ENCODE data around the gene VIPR2.

The VIPR2 gene

DNA sequence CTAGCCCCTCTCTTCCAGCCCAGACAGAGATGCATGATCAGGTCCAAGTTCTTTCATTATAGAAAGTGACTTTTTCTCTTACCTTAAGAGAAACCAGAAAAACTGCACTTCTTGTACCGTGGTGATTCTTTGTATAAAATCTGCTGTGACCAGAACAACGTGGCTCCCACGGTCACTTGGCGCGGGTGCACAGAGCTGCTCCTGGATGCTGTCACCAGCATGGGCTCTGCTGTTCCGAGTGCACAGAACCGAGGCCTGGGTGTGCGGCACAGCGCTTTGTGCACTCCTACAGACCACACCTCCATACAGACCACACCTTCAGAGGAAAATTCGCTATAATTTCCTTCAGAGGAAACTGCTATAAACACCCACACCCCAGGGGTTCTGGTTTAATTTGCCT, 26.0 kb downstream of the VIPR2 start:
- Histone ChIP-seq H3K9me3 (no peaks in the 10 kb centered on the region), H3K4me1 (no peaks in the 10 kb centered on the region), H3K36me3 (no peaks in the 10 kb centered on the region), H3K4me3 (ENCODE audit: low read depth, low read length) (no peak overlapping the region), H3K27me3 (no peaks in the 10 kb centered on the region)
- TF ChIP-seq, protein P1, sequence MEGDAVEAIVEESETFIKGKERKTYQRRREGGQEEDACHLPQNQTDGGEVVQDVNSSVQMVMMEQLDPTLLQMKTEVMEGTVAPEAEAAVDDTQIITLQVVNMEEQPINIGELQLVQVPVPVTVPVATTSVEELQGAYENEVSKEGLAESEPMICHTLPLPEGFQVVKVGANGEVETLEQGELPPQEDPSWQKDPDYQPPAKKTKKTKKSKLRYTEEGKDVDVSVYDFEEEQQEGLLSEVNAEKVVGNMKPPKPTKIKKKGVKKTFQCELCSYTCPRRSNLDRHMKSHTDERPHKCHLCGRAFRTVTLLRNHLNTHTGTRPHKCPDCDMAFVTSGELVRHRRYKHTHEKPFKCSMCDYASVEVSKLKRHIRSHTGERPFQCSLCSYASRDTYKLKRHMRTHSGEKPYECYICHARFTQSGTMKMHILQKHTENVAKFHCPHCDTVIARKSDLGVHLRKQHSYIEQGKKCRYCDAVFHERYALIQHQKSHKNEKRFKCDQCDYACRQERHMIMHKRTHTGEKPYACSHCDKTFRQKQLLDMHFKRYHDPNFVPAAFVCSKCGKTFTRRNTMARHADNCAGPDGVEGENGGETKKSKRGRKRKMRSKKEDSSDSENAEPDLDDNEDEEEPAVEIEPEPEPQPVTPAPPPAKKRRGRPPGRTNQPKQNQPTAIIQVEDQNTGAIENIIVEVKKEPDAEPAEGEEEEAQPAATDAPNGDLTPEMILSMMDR (IDR thresholded peaks at IDR 0.05; ENCODE audit: low read depth, low read length) = no peak
- no peak for DNase-seq

DNA sequence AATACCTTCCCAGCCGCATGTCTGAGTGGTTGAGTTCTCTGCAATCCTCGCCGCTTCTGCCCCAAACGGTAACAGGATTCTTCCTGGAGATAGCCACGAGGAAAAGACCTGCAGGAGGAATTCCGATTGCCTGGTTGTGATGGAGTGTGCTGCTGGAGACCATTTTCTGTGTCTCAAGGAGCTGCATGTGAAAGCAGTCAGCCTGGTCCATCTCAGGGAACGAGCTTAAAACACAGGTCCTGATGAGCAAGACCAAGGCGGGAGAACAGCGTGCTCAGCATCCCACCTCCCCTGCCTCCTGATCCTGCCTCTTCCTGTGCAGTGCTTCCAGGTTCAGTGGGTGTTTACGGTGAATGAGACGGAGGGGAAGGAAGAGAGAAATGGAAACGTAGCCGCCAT, 26.5 kb downstream of the VIPR2 start:
- no peak for DNase-seq
- H3K4me3 ChIP-seq (ENCODE audit: low read depth, low read length) = no peak overlapping the region
- H3K4me1 ChIP-seq = no peaks in the 10 kb centered on the region
- H3K36me3 ChIP-seq = no peaks in the 10 kb centered on the region
- H3K27me3 ChIP-seq = no peaks in the 10 kb centered on the region
- TF ChIP-seq, protein P1 (IDR thresholded peaks at IDR 0.05; ENCODE audit: low read depth, low read length) = no peak
- H3K9me3 ChIP-seq = no peaks in the 10 kb centered on the region

DNA sequence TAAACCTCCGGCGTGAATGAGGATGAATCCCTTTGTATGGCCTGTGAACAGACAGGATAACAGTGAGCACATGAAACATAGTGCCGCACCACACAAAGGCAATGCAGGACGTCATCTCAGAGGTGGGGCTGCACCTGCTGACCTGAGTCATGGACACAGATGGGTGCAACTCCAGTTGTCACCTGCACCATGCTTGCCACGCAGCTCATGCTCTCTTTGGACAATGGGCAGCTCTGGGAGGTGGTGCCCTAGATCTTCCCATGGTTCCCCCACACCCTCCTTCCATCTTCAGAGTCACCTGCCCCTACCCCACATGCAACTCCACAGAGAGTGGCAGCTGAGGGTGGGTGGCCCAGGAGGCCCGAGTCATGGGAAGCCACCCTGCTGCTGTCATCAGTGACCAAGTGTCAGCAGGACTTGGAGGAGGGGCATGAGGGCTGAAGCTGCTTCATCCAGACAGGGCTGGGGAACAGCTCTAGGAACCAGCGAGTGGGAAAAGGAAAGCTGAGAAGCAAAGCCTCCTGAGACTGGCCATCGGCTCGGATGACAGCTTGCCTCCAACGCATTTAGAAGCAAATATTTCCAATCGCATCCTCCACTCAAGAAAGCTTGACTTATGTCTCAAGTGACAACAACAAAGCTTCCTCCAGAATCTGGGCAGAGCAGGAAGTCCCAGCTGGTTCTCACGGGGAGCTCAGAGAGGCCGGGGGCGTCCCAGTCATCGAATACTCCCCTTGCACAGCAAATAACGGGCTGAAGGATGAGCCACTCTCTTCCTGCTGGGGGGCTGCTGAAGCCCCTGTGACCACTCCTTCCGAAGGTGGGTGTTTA, 27.1 kb downstream of the VIPR2 start:
- no peak for DNase-seq
- Histone ChIP-seq H3K4me3 (ENCODE audit: low read depth, low read length) (no peak overlapping the region), H3K4me1 (no peaks in the 10 kb centered on the region), H3K36me3 (no peaks in the 10 kb centered on the region), H3K9me3 (no peaks in the 10 kb centered on the region), H3K27me3 (no peaks in the 10 kb centered on the region)
- TF ChIP-seq, protein P1 (IDR thresholded peaks at IDR 0.05; ENCODE audit: low read depth, low read length) = no peak

DNA sequence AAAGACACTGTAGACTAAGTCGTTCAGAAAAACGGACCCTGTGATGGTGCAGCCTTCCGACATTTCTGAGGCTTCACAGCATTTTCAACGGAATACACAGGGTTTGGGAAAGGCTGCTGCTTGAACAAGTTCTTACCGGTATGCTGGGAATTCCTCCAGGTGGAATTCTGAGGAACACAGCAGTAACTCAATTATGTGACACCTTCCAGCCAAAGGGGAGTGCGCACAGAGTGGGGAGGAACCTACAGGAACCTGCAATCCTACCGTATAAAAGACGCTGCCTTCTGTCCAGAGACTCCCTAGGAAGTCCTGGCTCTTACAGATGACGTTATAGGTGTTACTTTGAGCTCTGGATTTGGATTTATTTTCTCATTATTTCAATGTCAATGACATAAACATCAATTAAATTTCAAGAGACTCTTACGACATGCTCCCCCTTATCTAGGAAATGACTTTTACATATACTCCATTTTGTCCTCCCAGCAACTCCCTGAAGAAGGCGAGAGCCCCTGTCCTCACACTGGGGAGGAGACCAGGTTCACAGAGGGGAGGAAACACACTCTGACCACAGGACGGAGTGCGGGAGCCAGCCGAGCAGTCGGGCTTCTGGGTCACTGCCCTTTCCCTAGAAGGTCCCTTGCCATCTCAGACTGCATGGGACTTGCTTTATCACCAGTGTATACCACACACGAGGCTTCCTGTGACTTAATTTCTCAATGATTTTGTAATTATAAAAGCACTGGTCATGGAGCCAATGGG, 27.9 kb downstream of the VIPR2 start:
- Histone ChIP-seq H3K36me3 (no peaks in the 10 kb centered on the region), H3K27me3 (no peaks in the 10 kb centered on the region), H3K4me3 (ENCODE audit: low read depth, low read length) (no peak overlapping the region), H3K9me3 (no peaks in the 10 kb centered on the region), H3K4me1 (no peaks in the 10 kb centered on the region)
- DNase-seq = no peak
- TF ChIP-seq, protein P1 (IDR thresholded peaks at IDR 0.05; ENCODE audit: low read depth, low read length) = no peak

DNA sequence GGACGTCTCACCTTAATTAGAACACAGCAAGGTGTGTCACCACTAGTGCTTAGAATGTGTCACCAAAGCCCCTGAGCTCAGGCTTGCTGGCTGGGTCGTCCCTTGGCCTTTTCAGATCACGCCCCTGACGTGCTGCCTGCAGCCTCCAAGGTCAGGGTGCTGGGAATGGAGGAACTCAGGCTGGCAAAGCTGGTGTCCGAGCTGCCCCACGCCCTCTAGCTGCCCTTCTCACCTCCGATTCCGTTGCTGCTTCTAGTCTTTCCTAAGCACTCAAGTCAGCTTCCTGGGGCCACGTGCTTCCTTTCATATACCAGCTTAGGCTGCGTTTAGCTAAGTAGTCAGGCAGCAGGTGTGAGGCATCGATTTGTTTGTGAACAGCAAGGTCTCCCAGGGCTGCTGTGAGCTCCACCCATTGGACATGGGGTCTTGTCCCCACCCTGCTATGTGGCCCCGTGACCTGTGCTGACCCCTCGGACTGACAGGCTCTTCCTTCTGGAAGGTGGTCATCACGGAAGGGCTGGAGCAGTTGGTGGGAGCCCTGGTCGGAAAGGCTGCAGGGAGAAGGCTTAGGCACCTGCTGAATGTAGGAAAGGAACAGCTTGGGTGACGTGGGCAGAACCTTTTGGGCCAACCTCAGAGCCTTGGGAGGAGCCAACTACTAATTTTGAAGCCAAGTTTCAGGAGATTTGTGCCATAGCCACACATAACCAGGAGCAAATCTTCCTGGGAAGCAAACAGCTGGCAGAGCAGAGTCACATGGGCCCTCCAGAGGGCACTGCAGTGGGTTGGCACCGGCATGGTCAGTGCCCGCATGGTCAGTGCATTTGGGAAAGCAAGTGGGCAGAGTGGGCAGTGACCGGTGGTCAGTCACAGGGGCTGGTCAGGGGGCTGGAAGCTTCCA, 28.8 kb downstream of the VIPR2 start:
- no peaks in the 10 kb centered on the region for H3K4me1 ChIP-seq
- H3K9me3 ChIP-seq = no peaks in the 10 kb centered on the region
- TF ChIP-seq, protein P1 (IDR thresholded peaks at IDR 0.05; ENCODE audit: low read depth, low read length) = no peak
- no peaks in the 10 kb centered on the region for H3K27me3 ChIP-seq
- no peaks in the 10 kb centered on the region for H3K36me3 ChIP-seq
- no peak overlapping the region for H3K4me3 ChIP-seq (ENCODE audit: low read depth, low read length)
- no peak for DNase-seq

Data from BE2C (cell line).